Renal pelvis (tissue), 4 donors: ENCODE data around the gene METRNL. TPM values are rescaled to one million over a fixed set of nuclear protein-coding genes. Genes with fewer than 3 reads are reported as not detected.

Source experiments
- DNase-seq: peaks from one replicate; pipeline ENCODE4 v3.0.0-alpha.2; 2013
- polyA plus RNA-seq, 3 donors: library from polyadenylated mRNA; unstranded; fragments of 120-200 nt; gene quantifications; one replicate each; pipeline ENCODE4 v1.2.1, GENCODE V29; 2013; ENCODE audit not compliant: insufficient read length in 3 of 3

Gene METRNL
- polyA plus RNA-seq, 3 donors, result 63.9 to 69.5 (median 69.4) TPM

DNA sequence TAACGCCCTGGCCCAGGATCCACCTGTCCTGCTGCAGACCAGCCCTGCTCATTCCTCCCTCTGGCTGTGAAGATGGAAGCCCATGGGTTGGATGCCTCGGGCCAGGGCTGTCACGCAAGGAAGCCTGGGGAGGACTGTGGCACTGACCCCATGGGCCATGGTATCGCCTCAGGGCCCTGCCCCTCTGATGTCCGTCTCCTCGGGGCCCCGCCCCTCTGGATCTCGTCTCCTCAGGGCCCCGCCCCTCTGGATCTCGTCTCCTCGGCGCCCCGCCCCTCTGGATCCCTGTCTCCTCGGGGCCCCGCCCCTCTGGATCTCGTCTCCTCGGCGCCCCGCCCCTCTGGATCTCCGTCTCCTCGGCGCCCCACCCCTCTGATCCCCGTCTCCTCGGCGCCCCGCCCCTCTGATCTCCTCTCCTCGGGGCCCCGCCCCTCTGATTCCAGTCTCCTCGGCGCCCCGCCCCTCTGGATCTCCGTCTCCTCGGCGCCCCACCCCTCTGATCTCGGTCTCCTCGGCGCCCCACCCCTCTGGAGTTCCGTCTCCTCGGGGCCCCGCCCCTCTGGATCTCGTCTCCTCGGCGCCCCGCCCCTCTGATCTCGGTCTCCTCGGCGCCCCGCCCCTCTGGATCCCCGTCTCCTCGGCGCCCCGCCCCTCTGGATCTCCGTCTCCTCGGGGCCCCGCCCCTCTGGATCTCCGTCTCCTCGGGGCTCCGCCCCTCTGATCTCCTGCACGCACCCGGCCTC, 24.0 kb downstream of the METRNL start:
- DNase-seq, result no peak

DNA sequence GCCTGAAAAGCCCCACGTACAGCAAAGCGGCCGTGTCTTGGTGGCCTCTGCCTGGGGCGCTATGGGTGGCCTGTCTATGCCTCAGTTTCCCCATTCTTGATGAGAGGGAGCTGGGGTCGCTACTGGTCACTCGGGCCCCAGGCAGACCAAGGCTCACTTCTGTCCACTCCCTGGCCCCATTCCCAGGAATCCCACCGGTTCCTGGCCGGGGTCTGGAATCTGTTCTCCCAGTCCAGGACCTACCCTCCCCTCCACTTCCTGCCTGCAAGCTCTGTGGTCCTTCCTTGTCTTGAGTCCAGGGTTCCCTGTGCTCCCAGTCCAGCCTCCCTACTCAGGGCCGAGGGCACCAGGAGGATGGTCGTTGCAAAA, 24.5 kb downstream of the METRNL start:
- DNase-seq, result no peak

DNA sequence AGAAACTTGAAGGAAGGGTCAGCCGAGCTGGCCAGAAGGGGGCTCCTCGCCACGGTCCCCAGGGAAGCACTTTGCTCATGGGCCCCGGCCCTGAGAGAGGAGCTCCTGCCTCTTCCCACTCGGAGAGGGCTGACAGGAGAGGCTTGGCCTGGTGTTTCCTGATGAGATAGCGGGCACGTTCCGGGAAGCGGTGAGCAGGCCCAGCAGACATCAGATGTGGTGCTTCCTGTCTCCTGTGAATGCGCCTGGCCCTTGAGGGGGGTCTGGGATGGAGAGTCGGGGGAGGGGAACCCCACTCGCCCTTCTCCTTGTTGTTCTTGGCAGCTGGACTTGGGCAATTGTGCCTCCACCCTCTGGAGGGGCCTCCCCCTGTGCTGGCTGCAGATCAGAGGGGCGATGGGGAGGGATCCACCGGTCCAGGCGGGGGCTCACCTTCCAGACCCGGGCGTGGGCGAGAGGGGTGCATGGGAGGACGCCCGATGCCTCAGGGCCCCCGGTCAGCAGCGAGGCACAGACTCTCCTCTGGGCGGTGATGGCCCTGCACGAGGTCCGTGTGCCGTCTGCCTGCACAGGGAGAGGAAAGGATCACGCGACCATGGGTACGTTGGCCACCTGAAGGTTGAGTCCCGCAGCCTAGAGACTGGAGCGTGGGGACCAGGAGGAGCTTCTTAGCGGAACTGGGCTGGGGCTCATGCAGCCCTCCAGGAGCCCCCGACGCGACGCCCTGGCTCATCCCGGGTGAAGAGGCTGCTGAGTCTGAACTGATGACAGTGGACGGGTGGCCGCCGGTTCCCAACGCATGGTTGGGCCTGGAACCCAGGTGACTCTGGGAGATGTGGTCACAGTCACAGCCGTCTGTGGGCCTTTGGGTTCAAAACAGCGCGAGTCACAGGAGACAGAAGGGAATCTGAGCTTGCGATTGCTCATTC, 25.4 kb downstream of the METRNL start:
- no peak for DNase-seq

DNA sequence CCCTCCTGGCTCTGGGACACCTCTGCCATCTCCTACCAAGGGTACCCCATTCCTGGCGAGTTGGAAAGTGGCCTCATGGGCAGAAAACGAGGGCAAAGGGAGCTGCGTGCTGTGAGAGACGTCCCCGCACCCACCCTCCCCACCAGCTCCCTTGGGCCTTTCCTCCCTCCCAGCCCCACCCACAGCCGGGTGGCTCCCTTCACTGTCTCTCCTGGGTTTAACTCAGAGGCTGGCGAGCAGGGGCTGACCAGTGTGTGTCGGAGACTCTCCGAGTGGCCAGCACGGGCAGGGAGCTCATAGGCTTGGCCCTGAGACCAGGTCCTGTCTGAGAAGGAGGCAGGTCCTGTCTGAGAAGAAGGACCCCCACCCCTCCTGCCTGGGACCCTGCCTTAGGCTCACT, 26.1 kb downstream of the METRNL start:
- DNase-seq, result no peak

DNA sequence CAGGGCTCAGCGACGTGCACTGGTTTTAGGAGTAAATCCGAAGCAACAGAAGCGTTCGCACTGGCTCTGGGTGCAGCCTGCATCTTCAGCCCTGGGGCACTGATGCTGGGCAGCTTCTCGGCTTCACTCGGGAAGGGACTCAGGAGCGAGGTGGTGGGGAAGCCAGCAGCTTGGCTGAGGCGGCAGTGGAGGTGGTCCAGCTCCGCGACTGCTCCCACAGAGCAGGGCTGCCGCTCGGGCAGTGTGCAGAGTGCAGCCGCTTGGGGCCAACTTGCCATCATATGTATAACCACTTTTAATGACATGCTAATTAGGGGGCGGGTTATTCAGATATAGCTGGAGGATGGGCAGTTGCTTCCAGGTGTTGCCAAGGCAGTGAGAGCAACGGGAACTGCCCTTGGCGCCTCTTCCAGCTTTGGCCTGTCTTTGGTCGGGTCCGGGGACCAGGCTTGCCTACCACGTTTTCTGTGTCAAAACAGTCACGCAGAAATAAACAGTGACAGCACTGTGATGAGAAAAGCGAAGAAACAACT, 26.7 kb downstream of the METRNL start:
- no peak for DNase-seq

DNA sequence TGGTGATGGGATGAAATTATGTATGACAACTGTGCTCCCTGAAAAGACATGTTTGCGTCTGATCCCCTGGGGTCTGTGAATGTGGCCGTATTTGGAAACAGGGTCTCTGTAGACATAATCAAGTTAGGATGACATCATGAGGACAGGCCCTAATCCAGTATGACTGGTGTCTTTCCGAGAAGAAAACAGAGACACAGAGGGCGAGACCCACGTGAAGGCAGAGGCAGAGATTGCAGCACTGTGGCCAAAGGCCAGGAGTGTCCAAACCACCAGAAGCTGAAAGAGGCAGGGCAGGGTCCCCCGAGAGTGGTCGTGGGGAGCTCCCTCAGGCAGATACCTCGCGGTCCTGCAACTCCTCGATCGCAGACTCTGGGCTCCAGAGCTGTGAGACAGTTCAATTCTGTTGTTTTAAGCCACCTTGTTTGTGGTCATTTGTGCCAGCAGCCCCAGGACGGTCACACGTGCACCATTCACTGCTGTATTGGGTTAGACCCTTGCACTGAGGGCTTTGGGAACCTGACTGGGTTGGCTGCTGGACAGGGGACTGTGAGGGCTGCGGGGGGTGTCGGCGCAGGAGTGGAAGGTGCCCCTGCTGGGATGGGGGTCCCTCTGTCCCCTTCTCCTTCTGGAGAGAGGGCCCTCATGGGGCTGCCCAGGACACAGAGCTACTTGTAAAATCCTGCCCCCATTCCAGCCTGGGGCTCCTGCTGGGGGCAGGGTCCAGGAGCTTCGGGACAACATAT, 27.7 kb downstream of the METRNL start:
- no peak for DNase-seq

DNA sequence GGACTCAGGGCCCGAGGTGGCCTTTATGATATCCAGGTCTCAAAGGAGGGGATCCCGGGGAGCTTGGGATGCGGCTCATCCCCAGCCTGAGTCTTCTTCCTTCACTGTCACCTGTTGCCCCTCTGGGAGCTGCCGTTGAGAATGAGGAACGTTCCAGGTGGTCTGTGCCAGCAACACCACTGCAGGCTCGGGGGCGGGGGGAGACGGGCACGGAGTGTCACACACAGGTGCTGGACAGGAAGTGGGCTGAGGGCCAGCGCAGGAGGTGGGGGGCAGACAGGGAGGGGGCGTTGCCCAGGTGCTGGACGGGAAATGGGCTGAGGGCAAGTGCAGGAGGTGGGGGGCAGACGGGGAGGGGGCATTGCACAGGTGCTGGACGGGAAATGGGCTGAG, 28.2 kb downstream of the METRNL start:
- no peak for DNase-seq

DNA sequence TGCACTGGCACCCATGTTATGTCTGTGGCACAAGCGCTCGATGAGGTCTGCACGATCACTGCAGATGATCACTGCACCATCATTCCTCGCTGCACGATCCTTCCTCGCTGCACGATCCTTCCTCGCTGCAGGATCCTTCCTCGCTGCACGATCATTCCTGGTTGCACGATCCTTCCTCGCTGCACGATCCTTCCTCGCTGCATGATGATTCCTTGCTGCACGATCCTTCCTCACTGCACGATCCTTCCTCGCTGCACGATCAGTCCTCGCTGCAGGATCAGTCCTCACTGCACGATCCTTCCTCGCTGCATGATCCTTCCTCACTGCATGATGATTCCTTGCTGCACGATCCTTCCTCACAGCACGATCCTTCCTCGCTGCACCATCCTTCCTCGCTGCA, 29.3 kb downstream of the METRNL start:
- DNase-seq, result no peak

DNA sequence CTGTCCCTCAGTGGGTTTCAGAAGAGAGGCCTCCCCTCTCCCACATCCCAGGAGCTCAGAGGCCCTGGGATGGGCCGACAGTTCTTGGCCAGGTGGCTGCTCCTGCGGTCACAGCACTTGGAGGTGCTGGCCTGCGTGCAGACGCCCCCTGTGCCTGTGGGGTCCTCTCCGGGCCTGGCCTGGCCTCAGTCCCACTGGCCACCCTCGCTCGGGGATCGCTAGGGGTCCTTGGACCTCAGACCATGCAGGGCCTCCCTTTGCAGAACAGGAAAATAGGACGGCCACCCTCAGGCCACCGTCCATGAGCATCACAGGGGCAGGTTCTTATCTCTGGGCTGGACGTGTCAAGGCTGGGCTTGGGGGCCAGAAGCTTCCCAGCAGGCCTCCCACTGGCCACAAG, 30.0 kb downstream of the METRNL start:
- DNase-seq, result no peak

DNA sequence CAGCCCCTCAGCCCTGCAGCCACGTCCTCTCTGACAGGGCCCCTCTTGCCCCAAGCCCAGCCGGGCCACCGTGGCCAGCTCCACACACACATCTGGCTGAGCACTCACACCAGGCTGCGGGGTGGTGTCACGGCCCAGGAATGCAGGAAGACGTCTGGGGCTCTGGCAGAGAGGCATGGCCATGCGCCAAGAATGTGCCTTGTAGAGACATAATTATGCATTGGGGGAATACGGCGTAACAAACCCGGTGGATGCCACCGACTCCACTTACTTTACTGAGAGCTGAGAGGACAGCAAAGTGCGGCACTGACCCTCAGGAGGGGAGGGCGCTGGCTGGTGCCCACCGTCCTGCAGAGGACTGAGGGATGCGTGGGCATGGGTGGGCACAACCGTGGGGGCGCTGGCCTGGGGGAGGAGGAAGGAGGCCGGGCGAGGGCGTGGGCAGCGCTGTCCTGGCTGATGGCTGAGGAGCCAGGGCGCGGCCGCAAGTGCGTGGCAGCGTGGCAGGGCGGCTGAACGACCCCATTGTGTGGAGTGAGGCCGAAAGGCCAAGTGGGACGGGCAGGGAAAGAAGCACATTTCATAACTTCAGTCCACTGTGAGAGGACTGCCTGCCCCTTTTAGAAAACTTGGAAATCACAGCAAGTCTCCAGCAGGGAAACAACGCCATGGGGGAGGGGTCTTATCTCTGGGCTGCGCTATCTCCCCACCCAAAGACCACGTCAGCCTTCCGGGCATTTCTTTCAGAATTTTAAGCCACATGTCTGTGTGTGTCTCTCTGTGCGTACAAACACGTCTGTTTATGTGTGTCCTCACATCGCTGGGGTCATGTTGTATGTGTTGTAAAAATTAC, 30.6 kb downstream of the METRNL start:
- no peak for DNase-seq

DNA sequence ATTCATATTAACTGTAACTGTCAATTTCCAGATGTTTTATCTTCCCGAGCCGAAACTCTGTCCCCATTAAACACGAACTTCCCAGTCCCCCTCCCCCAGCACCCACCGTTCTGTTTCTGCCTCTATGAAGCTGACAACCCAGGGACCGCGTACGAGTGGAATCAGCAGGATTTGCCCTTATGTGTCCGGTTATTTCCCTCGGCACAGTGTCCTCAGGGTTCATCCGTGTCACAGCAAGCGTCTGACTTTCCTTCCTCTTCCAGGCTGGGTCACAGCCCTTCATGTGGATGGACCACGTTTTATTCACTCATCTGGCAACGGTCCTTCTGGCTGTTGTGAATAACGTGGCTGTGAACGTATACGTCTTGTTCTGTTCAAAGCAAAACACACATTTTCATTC, 31.3 kb downstream of the METRNL start:
- no peak for DNase-seq

DNA sequence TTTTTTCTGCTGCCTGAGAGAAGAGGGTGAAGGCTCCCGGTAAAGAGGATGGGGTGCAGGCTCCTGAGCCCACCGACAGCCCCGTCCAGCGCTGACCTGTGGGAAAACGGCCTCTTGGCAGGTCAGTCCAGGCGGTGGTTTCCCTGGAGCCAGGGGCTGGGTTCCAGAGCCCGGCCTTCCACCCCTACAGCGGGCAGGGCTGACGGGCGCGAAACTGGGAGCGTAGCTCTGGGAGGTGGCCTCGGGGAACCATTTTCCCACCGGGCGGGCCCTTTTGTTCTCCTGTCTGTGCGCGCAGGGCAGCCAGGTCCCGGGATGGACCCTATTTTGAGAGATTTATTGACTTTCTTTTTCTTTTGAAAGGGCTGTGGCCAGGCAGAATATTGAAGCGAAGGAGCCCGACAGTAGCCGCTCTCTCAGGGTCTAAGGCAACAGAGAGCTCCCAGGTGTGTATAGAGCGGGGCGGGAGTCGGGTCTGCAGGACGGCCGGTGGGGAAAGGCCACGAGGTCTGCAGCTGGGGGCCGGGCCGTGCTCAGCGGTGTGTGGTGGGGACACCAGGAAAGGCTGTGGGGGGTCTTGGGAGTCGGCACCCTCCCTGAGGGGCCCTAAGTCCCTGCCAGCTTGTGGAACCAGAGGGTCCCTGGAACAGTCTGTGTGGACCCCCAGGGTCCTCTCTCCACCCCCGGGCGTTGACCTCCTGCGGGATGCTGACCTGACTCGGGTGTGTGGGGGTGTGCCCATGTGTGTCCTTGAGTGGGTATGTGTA, 32.3 kb downstream of the METRNL start:
- DNase-seq, result no peak

DNA sequence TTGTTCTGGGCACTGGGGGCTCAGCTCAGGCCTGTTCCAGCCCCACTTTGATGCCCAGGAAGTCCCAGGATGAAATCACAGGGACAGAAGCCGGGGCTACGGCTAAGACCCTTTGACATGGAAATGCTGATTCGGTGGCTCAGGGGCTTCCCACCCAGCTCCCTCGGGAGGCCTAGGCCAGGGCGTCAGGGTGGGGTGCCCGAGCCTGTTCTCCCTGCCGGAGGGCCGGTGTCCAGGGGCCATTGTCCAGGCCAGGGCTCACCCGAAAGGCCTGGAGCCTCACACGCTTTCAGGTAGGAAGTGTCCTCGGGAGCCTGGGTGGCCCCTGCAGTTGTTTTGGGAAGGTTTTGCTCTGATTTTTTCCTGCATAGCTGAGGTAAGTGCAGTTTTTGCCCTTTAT, 34.0 kb downstream of the METRNL start:
- no peak for DNase-seq

DNA sequence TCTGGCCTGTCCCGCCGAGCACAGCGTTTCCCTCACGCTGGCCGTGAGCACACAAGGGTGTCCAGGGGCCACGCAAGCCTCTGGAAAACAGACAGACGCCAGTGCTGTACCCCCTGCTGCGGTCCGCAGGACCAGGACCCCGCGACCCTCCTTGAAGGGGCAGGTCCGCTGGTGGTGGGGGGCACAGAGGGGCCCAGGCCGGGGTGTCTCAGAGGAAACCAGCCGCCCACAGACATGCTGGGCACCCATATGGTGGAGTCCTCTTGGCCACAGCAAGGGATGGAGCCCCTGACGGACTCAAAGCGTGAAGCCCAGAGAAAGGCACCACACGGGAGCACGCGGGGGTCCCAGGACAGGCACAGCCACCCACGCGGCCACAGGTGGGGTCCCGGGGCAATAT, 34.4 kb downstream of the METRNL start:
- DNase-seq, result no peak

DNA sequence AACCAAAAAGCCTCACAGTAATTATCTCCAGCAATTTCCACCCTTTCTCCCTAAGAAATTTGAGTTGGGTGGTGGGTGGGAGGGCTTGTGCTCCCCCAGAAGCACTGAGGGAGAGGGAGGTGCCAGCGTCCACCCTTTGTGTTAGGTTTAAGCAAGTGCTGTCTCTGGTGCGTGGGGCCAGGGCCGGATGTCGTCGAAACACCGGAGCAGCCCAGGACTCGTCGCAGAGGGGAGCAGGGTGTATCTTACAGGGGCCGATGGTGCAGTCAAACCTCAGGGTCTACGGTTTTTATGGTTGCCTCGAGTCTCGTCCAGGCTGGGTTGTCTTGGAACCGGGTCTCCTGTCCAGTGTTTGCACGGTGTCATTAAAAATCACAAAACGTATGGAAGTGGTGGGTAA, 35.3 kb downstream of the METRNL start:
- no peak for DNase-seq

DNA sequence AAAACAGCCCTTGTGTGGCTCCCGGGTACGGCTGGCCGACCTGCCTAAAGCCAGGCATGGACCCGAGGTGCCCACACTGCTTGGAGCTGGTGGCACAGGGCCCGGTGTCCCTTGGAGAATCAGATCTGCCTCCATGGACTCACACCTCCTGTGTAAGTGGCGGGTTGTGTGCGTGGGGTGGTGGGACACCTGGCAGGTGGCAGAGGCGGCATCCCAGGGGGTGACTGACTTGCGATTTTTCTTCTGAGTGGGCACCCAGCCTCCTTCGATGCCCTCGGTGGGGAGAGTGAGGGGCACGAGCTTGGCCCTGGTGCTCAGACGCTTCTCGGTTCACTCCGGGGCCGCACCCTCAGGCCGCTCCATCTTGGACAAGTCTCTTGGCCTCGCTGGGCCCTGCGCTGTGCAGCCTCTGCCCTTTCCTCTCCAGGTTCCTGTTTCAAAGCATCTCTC, 35.8 kb downstream of the METRNL start:
- DNase-seq, result no peak

DNA sequence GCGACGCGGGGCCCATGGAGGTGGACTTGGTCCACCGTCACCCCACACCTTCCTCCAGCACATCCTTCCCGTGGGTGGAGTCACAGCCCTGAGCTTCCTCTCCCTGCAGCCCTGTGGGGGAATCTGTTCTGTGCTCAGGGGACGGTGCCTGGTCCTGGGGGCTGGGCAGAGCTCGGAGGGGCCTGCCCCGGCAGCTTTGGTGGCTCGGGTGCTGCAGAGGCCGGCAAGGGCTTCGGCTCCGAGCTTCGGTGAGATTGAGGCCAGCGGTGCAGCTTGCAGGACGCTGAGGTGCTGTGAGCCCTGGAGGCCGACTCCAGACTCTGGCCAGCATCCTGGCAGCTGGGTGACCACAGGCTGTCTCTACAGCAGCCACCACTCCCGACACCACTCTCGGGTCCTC, 36.4 kb downstream of the METRNL start:
- DNase-seq, result no peak

DNA sequence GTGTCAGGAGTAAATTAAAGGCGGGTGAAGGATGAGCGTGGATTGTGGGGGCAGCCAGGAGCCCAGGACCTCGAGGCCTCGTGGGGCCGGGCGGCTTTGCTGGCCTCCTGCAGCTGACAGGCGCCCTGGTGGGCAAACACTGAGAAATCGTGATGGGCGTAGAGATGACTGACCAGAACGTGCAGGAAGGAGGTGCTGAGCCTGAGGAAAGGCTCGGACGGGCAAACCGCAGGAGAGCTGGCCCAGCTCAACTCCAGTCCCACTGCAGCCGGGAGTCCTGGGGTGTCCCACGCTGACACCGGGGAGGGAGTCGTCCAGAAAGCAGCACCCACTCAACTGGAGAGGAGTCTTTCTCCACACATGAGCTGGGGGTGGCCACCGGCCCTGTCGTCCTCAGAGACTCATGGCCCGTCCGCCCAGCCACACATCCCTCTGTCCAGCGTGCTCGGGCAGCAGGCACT, 36.9 kb downstream of the METRNL start:
- DNase-seq, result no peak

DNA sequence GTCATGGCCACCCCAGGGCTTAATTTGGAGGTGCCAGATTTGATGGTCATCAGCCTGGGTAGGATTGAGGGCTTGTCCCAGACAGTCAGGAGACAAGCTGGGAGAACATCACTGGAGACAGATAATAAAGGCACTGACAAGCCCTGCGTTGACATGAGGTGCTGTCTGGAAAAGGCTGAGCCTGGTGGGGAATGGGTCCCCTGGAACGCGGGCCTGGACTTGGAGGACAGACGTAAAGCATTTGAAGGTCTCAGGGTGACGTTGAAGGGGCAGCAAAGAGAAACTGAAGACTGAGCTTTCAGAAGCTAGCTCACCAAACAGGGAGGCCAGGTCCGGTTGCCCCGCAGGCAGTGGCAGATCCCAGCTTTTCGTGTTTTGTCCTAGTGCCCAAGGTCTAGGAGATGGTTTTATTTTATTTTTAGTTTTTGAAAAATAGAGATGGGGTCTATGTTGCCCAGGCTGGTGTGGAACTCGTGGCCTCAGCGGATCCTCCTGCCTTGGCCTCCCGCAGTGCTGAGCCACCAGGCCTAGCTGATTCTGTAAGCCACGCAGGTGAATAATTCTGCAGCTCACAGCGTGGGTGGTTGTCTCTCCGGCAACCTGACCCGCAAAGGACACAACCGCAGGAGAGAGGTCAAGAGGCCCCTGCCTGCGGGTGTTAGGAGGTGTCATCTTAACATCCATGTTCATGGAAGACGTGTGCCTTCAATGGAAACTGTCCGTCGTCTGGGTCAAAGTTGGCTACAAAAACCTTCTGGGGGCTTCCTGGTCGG, 37.6 kb downstream of the METRNL start:
- no peak for DNase-seq

DNA sequence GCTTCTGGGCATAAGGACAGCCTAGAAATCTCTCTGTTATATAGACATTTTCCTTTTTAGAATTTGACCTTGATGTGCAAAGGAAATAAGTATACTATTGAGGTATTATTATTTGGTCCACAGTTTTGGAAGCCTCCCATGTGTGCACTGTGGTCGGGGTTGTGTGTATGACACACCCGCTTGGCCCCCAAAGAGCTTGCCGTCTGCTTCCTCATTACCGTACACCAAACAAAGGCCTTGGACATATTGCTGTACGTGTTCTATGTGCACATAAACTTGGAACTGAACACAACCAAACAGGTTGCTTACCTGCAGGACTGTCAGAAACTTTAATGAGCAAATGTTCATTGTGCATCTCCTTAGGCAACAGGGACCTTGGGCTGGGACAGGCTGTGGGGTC, 38.2 kb downstream of the METRNL start:
- DNase-seq, result no peak
